GM12878 (cell line): ENCODE data around the gene APOBEC3H. TPM values are rescaled to one million over a fixed set of nuclear protein-coding genes. Genes with fewer than 3 reads are reported as not detected.

Experiments used
- CEBPB ChIP-seq, 2 experiments: fragments of 150-350 bp in 1 of 2; IDR thresholded peaks; 2 replicates each; pipeline ENCODE4 v1.6.1; 2012 to 2014; ENCODE audit warnings: low read depth in 2 of 2, low read length in 2 of 2, borderline replicate concordance in 1 of 2, inconsistent platforms in 1 of 2
- CREM ChIP-seq: IDR thresholded peaks from 2 replicates; pipeline ENCODE4 v1.6.1; 2014; ENCODE audit warnings: antibody characterized with exemption, low read depth
- EZH2 ChIP-seq: IDR thresholded peaks from 2 replicates; pipeline ENCODE4 v1.6.1; 2012; ENCODE audit warnings: low read depth, mild to moderate bottlenecking, control low read depth, inconsistent platforms, low read length, borderline replicate concordance; ENCODE audit not compliant: control insufficient read depth
- NBN ChIP-seq: fragments of 450-650 bp; IDR thresholded peaks from 2 replicates; pipeline ENCODE4 v1.6.1; 2016
- NR2C2 ChIP-seq: IDR thresholded peaks from 2 replicates; pipeline ENCODE4 v1.6.1; 2011; ENCODE audit warnings: borderline replicate concordance, low read depth; ENCODE audit not compliant: control insufficient read depth, insufficient read length
- RBBP5 ChIP-seq: fragments of 200-600 bp; sonication (generic); conservative IDR thresholded peaks from 2 replicates; pipeline ENCODE4 v1.6.1; 2016
- RELA ChIP-seq: fragments of 450-650 bp; IDR thresholded peaks from 2 replicates; pipeline ENCODE4 v1.8.0; 2014; ENCODE audit warnings: borderline replicate concordance; ENCODE audit not compliant: partially characterized antibody
- RFX5 ChIP-seq: IDR thresholded peaks from 2 replicates; pipeline ENCODE4 v1.6.1; 2011; ENCODE audit warnings: low read depth, low read length, improper control_type of control experiment
- SIN3A ChIP-seq: IDR thresholded peaks from 2 replicates; pipeline ENCODE4 v1.6.1; 2012; ENCODE audit warnings: low read depth, low read length, improper control_type of control experiment
- SMARCA5 ChIP-seq: fragments of 450-650 bp; IDR thresholded peaks from 2 replicates; pipeline ENCODE4 v1.6.1; 2017; ENCODE audit warnings: mild to moderate bottlenecking
- SREBF1 ChIP-seq: IDR thresholded peaks from 2 replicates; pipeline ENCODE4 v1.6.1; 2012; ENCODE audit warnings: mild to moderate bottlenecking, low read length
- SUPT20H ChIP-seq: IDR thresholded peaks from 2 replicates; pipeline ENCODE4 v1.6.1; 2011; ENCODE audit warnings: low read depth, mild to moderate bottlenecking, low read length, moderate library complexity, borderline replicate concordance; ENCODE audit not compliant: control insufficient read depth
- TCF12 ChIP-seq: IDR thresholded peaks from 2 replicates; pipeline ENCODE4 v1.6.1; 2011; ENCODE audit warnings: low read depth, mild to moderate bottlenecking, low read length
- polyA plus RNA-seq, 11 experiments: library from polyadenylated mRNA; depleted of rRNA in 4 of 11; unstranded in 6 of 11; stranded (reverse) in 5 of 11; fragments of >200 nt; fragmentation: Nextera tagmentation in 4 of 11; fragmentation: Illumina TruSeq in 1 of 11; extraction: Ambion mirVana in 4 of 11; extraction: Trizol in 1 of 11; gene quantifications; 1 replicate in 1 of 11; 2 replicates in 10 of 11; pipeline versions ENCODE4 v1.2.1 to v1.2.3, GENCODE V29; 2011 to 2016; ENCODE audit warnings: inconsistent platforms in 2 of 11, missing spikeins in 2 of 11, low read depth in 1 of 11
- total RNA-seq, 4 experiments: library from RNA; depleted of rRNA in 3 of 4; stranded (reverse); fragments of >200 nt in 3 of 4; fragmentation: Illumina TruSeq in 1 of 4; extraction: Trizol in 1 of 4; gene quantifications; 2 replicates each; pipeline versions ENCODE4 v1.2.1 to v1.2.3, GENCODE V29; 2013 to 2021
- TF ChIP-seq, protein P1 (sequence below): fragments of 150-350 bp; IDR thresholded peaks from 2 replicates; pipeline ENCODE4 v1.6.1; 2014; ENCODE audit warnings: mild to moderate bottlenecking, low read depth, low read length
- TF ChIP-seq, protein P2 (sequence below): fragments of 450-650 bp; conservative IDR thresholded peaks from 2 replicates; pipeline ENCODE4 v1.6.1; 2017; ENCODE audit warnings: mild to moderate bottlenecking, moderate library complexity
- TF ChIP-seq, protein P3 (sequence below): IDR thresholded peaks from 2 replicates; pipeline ENCODE4 v1.6.1; 2011; ENCODE audit warnings: low read depth, low read length, improper control_type of control experiment, borderline replicate concordance
- TF ChIP-seq, protein P4 (sequence below): fragments of 450-650 bp; IDR thresholded peaks from 2 replicates; pipeline ENCODE4 v1.6.1; 2017; ENCODE audit warnings: mild to moderate bottlenecking, moderate library complexity
- TF ChIP-seq, protein P5 (sequence below): fragments of 450-650 bp; IDR thresholded peaks from 2 replicates; pipeline ENCODE4 v1.6.1; 2016; ENCODE audit warnings: mild to moderate bottlenecking

Gene APOBEC3H
- total and polyA plus RNA-seq, 10 of the 15 experiments (the other 5 are each of a cell fraction or from before 2014, with no cell fraction given): 7.5 to 23.0 (median 14.8) TPM

DNA sequence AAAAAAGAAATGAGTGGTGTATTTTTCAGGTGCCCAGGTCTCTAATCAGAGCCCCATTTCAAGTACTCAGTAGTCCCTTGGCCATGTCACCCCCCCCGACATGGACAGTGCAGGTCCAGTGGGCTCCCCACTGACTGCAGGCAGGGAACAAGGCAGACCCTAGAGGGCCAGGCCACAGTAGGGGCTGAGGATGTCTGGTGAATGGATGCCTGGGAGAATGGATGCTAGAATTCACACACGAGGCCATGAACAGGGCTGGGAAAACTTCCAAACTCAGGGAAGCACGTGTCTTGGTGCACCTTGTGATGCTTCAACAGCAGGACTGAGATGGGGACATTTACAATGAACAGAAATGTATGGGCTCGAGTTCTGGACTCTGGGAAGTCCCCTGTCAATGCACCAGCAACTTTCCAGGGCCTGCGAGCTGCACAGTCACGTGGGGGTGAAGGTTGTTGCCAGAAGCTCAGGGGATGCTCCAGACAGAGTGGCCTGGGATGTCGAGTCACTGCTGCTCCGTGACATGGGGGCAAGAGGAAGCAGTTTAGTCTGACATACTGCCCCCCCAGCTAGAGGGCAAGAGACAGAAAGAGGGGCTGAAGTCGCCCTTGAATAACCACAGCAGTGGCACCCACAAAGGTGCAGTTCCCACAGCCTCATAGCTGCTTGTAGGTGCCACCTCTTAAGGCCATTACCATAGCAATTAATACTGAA is 16.8 kb upstream of the APOBEC3H start (continued):
- TF ChIP-seq, protein P1, sequence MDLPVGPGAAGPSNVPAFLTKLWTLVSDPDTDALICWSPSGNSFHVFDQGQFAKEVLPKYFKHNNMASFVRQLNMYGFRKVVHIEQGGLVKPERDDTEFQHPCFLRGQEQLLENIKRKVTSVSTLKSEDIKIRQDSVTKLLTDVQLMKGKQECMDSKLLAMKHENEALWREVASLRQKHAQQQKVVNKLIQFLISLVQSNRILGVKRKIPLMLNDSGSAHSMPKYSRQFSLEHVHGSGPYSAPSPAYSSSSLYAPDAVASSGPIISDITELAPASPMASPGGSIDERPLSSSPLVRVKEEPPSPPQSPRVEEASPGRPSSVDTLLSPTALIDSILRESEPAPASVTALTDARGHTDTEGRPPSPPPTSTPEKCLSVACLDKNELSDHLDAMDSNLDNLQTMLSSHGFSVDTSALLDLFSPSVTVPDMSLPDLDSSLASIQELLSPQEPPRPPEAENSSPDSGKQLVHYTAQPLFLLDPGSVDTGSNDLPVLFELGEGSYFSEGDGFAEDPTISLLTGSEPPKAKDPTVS: no peak
- TF ChIP-seq, protein P2, sequence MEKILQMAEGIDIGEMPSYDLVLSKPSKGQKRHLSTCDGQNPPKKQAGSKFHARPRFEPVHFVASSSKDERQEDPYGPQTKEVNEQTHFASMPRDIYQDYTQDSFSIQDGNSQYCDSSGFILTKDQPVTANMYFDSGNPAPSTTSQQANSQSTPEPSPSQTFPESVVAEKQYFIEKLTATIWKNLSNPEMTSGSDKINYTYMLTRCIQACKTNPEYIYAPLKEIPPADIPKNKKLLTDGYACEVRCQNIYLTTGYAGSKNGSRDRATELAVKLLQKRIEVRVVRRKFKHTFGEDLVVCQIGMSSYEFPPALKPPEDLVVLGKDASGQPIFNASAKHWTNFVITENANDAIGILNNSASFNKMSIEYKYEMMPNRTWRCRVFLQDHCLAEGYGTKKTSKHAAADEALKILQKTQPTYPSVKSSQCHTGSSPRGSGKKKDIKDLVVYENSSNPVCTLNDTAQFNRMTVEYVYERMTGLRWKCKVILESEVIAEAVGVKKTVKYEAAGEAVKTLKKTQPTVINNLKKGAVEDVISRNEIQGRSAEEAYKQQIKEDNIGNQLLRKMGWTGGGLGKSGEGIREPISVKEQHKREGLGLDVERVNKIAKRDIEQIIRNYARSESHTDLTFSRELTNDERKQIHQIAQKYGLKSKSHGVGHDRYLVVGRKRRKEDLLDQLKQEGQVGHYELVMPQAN: no peak
- no peak for TF ChIP-seq RFX5
- TF ChIP-seq SUPT20H: no peak
- no peak for TF ChIP-seq CEBPB (IDR thresholded peaks at IDR 0.05; ENCODE audit: borderline replicate concordance in 1 of 2, low read depth in 2 of 2, low read length in 2 of 2)
- TF ChIP-seq, protein P3, sequence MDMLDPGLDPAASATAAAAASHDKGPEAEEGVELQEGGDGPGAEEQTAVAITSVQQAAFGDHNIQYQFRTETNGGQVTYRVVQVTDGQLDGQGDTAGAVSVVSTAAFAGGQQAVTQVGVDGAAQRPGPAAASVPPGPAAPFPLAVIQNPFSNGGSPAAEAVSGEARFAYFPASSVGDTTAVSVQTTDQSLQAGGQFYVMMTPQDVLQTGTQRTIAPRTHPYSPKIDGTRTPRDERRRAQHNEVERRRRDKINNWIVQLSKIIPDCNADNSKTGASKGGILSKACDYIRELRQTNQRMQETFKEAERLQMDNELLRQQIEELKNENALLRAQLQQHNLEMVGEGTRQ: peak; percentile 32; the same call in 1 of the 2 replicates
- TF ChIP-seq NR2C2: no peak
- TF ChIP-seq SMARCA5: no peak
- peak; percentile 42 for TF ChIP-seq NBN
- no peak for TF ChIP-seq SREBF1
- TF ChIP-seq, protein P4, sequence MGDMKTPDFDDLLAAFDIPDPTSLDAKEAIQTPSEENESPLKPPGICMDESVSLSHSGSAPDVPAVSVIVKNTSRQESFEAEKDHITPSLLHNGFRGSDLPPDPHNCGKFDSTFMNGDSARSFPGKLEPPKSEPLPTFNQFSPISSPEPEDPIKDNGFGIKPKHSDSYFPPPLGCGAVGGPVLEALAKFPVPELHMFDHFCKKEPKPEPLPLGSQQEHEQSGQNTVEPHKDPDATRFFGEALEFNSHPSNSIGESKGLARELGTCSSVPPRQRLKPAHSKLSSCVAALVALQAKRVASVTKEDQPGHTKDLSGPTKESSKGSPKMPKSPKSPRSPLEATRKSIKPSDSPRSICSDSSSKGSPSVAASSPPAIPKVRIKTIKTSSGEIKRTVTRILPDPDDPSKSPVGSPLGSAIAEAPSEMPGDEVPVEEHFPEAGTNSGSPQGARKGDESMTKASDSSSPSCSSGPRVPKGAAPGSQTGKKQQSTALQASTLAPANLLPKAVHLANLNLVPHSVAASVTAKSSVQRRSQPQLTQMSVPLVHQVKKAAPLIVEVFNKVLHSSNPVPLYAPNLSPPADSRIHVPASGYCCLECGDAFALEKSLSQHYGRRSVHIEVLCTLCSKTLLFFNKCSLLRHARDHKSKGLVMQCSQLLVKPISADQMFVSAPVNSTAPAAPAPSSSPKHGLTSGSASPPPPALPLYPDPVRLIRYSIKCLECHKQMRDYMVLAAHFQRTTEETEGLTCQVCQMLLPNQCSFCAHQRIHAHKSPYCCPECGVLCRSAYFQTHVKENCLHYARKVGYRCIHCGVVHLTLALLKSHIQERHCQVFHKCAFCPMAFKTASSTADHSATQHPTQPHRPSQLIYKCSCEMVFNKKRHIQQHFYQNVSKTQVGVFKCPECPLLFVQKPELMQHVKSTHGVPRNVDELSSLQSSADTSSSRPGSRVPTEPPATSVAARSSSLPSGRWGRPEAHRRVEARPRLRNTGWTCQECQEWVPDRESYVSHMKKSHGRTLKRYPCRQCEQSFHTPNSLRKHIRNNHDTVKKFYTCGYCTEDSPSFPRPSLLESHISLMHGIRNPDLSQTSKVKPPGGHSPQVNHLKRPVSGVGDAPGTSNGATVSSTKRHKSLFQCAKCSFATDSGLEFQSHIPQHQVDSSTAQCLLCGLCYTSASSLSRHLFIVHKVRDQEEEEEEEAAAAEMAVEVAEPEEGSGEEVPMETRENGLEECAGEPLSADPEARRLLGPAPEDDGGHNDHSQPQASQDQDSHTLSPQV: no peak
- TF ChIP-seq SIN3A: no peak
- no peak for TF ChIP-seq CREM
- TF ChIP-seq, protein P5, sequence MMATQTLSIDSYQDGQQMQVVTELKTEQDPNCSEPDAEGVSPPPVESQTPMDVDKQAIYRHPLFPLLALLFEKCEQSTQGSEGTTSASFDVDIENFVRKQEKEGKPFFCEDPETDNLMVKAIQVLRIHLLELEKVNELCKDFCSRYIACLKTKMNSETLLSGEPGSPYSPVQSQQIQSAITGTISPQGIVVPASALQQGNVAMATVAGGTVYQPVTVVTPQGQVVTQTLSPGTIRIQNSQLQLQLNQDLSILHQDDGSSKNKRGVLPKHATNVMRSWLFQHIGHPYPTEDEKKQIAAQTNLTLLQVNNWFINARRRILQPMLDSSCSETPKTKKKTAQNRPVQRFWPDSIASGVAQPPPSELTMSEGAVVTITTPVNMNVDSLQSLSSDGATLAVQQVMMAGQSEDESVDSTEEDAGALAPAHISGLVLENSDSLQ: no peak
- peak; percentile 74 for TF ChIP-seq RELA
- TF ChIP-seq TCF12: no peak
- no peak for TF ChIP-seq EZH2
- TF ChIP-seq RBBP5: no peak
